Measurements from ENCODE around the gene BPTF. TPM values are rescaled to one million over a fixed set of nuclear protein-coding genes. Genes with fewer than 3 reads are reported as not detected.
"Not testable (repeated sequence)": the region's sequence is repeated elsewhere in the genome, so short reads cannot be mapped to it uniquely, and the experiment has no call there.

BPTF gene
- total and polyA plus RNA-seq, 2 experiments from 2014 or later: 15.6 to 26.9 TPM

DNA sequence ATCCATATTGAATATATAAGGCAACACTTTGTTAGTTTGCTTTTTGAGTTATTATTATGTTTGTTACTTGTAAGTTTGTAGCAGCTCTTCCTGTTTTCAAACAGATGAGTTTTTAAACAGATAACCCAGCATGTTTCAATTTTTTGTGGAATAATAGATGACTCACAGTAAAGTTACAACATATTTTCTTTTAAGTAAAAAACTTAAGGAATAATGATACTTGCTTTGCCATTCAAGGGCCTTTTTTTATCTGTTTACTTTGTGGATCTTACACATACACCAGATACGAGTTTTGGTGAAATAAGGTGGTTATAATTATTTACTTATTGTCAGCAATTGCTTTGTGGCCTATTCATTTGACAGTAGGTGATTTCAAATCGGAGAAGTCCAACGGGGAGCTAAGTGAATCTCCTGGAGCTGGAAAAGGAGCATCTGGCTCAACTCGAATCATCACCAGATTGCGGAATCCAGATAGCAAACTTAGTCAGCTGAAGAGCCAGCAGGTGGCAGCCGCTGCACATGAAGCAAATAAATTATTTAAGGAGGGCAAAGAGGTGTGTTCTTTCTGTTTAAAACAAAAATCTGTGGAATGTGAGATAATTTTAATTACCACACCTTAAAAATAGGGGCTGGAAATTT is 66.3 kb downstream of the BPTF start:
- peak overlapping the region; percentile 58 for H3K4me2 ChIP-seq (ENCODE audit: unreplicated experiment)

GRCh38 chr17:67902511-67903231 is 77.4 kb downstream of the BPTF start:
- H3K36me3 ChIP-seq (ENCODE audit: low read depth): peaks cover 35% of the 10 kb centered on the region
- H4K20me1 ChIP-seq (ENCODE audit: insufficient read depth): no peaks in the 10 kb centered on the region
- H3F3A ChIP-seq (ENCODE audit: insufficient read depth): no peaks in the 10 kb centered on the region
- no peaks in the 10 kb centered on the region for H3K9me2 ChIP-seq (ENCODE audit: insufficient read depth)
- H3K4me1 ChIP-seq (ENCODE audit: insufficient read depth): no peaks in the 10 kb centered on the region
- no peaks in the 10 kb centered on the region for H3K27me3 ChIP-seq (replicated peaks; ENCODE audit: insufficient read depth)
- 77 to 82% methylated on average over 12 of the region's 12 CpGs for WGBS, 2 experiments (ENCODE audit: low coverage in 1 of 2, low lambda C conversion rate in 2 of 2, missing lambda C conversion rate in 2 of 2)
- H3K9me3 ChIP-seq (ENCODE audit: low read depth): no peaks in the 10 kb centered on the region
- H2AFZ ChIP-seq: no peak overlapping the region
- H3K4me2 ChIP-seq (ENCODE audit: unreplicated experiment): no peak overlapping the region
- no peak overlapping the region for H3K4me3 ChIP-seq
- H3K27ac ChIP-seq: no peak overlapping the region
- in situ Hi-C loops (cut with MboI): no loop called here
- H3K9ac ChIP-seq: no peak overlapping the region
- TF ChIP-seq EZH2 (IDR thresholded peaks at IDR 0.05; ENCODE audit: insufficient read depth, poor library complexity, severe bottlenecking): no peak
- H3K79me2 ChIP-seq (ENCODE audit: insufficient read depth): no peaks in the 10 kb centered on the region
- no peak for DNase-seq

More for the DNA sequence above, 66.3 kb downstream of the BPTF start:
- Histone ChIP-seq H3K79me2 (ENCODE audit: insufficient read depth) (peaks cover 16% of the 10 kb centered on the region), H3K27me3 (replicated peaks; ENCODE audit: insufficient read depth) (no peaks in the 10 kb centered on the region), H3K4me3 (0 out of 2 replicates have a peak overlapping the region, but pooled peaks have one; percentile 26), H3F3A (ENCODE audit: insufficient read depth) (peaks cover 31% of the 10 kb centered on the region), H4K20me1 (ENCODE audit: insufficient read depth) (no peaks in the 10 kb centered on the region), H3K27ac (peak overlapping the region; percentile 64), H3K9ac (peak overlapping the region; percentile 56), H3K9me2 (ENCODE audit: insufficient read depth) (no peaks in the 10 kb centered on the region), H3K4me1 (ENCODE audit: insufficient read depth) (peaks cover 17% of the 10 kb centered on the region), H3K9me3 (ENCODE audit: low read depth) (no peaks in the 10 kb centered on the region), H3K36me3 (ENCODE audit: low read depth) (peaks cover 16% of the 10 kb centered on the region), H2AFZ (no peak overlapping the region)
- no peak for TF ChIP-seq EZH2 (IDR thresholded peaks at IDR 0.05; ENCODE audit: insufficient read depth, poor library complexity, severe bottlenecking)
- no peak for TF ChIP-seq EZH2phosphoT487 (IDR thresholded peaks at IDR 0.05; ENCODE audit: insufficient read depth, low read depth)
- peak; percentile 86 for DNase-seq
- in situ Hi-C loops (cut with MboI): no loop called here
- 19 to 21% methylated on average over 6 of the region's 6 CpGs for WGBS, 2 experiments (ENCODE audit: low coverage in 1 of 2, low lambda C conversion rate in 2 of 2, missing lambda C conversion rate in 2 of 2)

DNA sequence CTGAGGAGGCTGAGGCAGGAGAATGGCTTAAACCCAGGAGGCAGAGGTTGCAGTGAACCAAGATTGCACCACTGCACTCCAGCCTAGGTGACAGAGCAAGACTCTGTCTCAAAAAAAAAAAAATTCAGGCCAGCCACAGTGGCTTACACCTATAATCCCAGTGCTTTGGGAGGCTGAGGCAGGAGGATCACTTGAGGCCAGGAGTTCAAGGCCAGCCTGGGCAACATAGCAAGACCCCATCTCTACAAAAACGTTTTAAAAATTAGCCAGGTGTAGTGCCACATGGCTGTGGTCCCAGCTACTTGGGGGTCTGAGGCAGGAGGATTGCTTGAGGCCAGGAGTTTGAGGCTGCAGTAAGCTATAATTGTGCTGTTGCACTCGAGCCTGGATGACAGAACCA is 80.0 kb downstream of the BPTF start:
- H3K27ac ChIP-seq; H3K4me1 ChIP-seq (ENCODE audit: insufficient read depth); H3K27me3 ChIP-seq (replicated peaks; ENCODE audit: insufficient read depth); H2AFZ ChIP-seq; in situ Hi-C loops (cut with MboI); H3K4me2 ChIP-seq (ENCODE audit: unreplicated experiment); H3K9me2 ChIP-seq (ENCODE audit: insufficient read depth); H3F3A ChIP-seq (ENCODE audit: insufficient read depth); DNase-seq; H4K20me1 ChIP-seq (ENCODE audit: insufficient read depth); H3K9ac ChIP-seq; H3K9me3 ChIP-seq (ENCODE audit: low read depth); H3K79me2 ChIP-seq (ENCODE audit: insufficient read depth); H3K4me3 ChIP-seq: not testable (repeated sequence)
- 51 to 53% methylated on average over 2 of the region's 2 CpGs for WGBS, 2 experiments (ENCODE audit: low coverage in 1 of 2, low lambda C conversion rate in 2 of 2, missing lambda C conversion rate in 2 of 2)
- peaks cover 49% of the 10 kb centered on the region for H3K36me3 ChIP-seq (ENCODE audit: low read depth)

DNA sequence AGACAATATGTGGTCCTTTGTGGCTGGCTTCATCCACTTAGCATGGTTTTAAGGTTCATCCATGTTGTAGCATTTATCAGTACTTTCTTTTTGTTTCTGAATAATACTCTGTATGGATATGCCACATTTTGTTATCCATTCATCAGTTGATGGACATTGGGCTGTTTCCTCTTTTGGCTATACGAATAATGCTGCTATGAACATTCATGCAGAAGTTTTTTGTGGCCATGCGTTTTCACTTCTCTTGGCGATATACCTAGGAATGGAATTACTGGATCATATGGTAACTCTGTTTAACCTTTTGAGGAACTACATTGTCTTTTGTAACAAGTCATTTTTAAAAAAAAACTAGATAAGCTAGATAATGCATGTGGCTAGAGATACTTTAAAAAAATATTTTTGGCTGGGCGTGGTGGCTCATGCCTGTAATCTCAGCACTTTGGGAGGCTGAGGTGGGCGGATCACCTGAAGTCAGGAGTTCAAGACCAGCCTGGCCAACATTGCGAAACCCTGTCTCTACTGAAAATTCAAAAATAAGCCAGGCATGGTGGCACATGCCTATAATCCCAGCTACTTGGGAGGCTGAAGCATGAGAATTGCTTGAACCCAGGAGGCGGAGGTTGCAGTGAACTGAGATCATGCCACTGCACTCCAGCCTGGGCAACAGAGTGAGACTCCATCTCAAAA is 85.0 kb downstream of the BPTF start:
- H3K9me2 ChIP-seq (ENCODE audit: insufficient read depth); H3K4me3 ChIP-seq; H3K27ac ChIP-seq; H4K20me1 ChIP-seq (ENCODE audit: insufficient read depth); H3F3A ChIP-seq (ENCODE audit: insufficient read depth); DNase-seq; H3K9ac ChIP-seq; H3K4me2 ChIP-seq (ENCODE audit: unreplicated experiment); H2AFZ ChIP-seq; H3K4me1 ChIP-seq (ENCODE audit: insufficient read depth); H3K27me3 ChIP-seq (replicated peaks; ENCODE audit: insufficient read depth); H3K9me3 ChIP-seq (ENCODE audit: low read depth); in situ Hi-C loops (cut with MboI): not testable (repeated sequence)
- Histone ChIP-seq H3K36me3 (ENCODE audit: low read depth) (peaks cover 52% of the 10 kb centered on the region), H3K79me2 (ENCODE audit: insufficient read depth) (peaks cover 16% of the 10 kb centered on the region; the same call in 1 of the 2 replicates)
- 97 to 98% methylated on average over 7 of the region's 7 CpGs for WGBS, 2 experiments (ENCODE audit: low coverage in 1 of 2, low lambda C conversion rate in 2 of 2, missing lambda C conversion rate in 2 of 2)

Data from GM23248 (cell line).